ENCODE results near the gene NT5C2.
"Not testable (repeated sequence)": the region's sequence is repeated elsewhere in the genome, so short reads cannot be mapped to it uniquely, and the experiment has no call there.

NT5C2 gene

GRCh38 chr10:103191198-103191597 lies 1.9 kb downstream of the NT5C2 start:
- not testable (repeated sequence) for H3K27me3 Mint-ChIP-seq, DNase-seq, H3K9me3 Mint-ChIP-seq
- peak overlapping the region; percentile 99 for H3K4me3 Mint-ChIP-seq
- H3K36me3 Mint-ChIP-seq (ENCODE audit: low read depth), result peaks cover 39% of the 10 kb centered on the region
- H3K27ac Mint-ChIP-seq, result peak overlapping the region; percentile 98
- peaks cover 51% of the 10 kb centered on the region for H3K4me1 Mint-ChIP-seq (ENCODE audit: low read depth)

DNA sequence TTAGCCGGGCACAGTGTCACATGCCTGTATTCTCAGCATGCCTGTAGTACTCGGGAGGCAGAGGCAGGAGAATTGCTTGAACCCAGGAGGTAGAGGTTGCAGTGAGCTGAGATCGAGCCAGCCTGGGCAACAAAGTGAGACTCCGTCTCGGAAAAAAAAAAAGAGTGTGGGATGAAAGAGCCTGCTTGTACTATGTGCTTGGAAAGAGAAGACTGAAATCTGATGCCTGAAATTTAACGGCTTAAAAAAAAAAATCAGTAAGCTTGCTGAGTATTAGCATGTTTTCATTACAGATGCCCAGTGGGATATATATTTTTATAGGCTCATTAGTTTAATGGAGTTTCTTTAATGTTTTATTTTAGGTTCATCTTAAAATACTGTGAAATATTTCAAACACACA lies 4.2 kb downstream of the NT5C2 start:
- no peaks in the 10 kb centered on the region for H3K9me3 Mint-ChIP-seq
- H3K4me1 Mint-ChIP-seq (ENCODE audit: low read depth), result peaks cover 69% of the 10 kb centered on the region
- no peaks in the 10 kb centered on the region for H3K27me3 Mint-ChIP-seq
- no peak for DNase-seq
- peaks cover 50% of the 10 kb centered on the region for H3K36me3 Mint-ChIP-seq (ENCODE audit: low read depth)
- H3K27ac Mint-ChIP-seq, result no peak overlapping the region
- no peak overlapping the region for H3K4me3 Mint-ChIP-seq

- H3K27me3 Mint-ChIP-seq, result no peaks in the 10 kb centered on the region
- H3K27ac Mint-ChIP-seq, result no peak overlapping the region
- H3K36me3 Mint-ChIP-seq (ENCODE audit: low read depth), result peaks cover 49% of the 10 kb centered on the region
- H3K4me3 Mint-ChIP-seq, result no peak overlapping the region
- H3K4me1 Mint-ChIP-seq (ENCODE audit: low read depth), result peaks cover 70% of the 10 kb centered on the region
- H3K9me3 Mint-ChIP-seq, result no peaks in the 10 kb centered on the region
- DNase-seq, result no peak
Observed at GRCh38 chr10:103186128-103186527, 6.9 kb downstream of the NT5C2 start.

DNA sequence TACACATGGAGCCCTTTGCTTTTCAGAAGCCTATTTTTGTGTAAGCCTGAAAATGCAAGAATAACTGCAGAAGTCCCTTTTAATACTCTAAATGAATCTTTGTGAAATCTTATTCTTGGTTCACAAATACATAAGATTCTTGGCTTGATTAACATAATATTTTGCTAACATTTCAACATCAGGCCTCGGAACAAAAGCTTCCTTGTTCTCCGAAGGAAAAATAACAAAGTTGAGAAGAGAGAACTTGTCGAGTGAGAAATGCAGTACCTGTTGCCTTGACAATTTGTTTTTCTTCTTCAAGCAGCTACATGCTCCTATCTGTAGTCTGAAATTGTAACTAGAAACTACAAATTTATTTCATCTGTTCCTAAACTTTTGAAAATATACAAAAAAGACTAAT lies 8.5 kb downstream of the NT5C2 start:
- H3K27ac Mint-ChIP-seq, result no peak overlapping the region
- H3K9me3 Mint-ChIP-seq, result no peaks in the 10 kb centered on the region
- DNase-seq, result no peak
- no peaks in the 10 kb centered on the region for H3K27me3 Mint-ChIP-seq
- peaks cover 54% of the 10 kb centered on the region for H3K36me3 Mint-ChIP-seq (ENCODE audit: low read depth)
- H3K4me1 Mint-ChIP-seq (ENCODE audit: low read depth), result peaks cover 65% of the 10 kb centered on the region
- H3K4me3 Mint-ChIP-seq, result no peak overlapping the region

DNA sequence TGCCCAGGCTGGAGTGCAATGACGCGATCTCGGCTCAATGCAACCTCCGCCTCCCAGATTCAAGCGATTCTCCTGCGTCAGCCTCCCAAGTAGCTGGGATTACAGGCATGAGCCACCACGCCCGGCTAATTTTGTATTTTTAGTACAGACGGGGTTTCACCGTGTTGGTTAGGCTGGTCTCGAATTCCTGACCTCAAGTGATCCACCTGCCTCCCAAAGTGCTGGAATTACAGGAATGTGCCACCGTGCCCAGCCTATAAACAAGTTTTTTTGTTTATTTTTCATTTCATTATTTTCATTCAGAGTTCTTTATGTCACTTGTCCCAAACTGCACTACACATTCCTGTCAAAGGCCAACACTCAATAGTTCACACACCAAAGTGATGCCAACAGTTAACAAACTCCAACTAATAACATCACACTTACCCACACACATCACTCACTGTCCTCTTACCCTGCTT lies 9.1 kb downstream of the NT5C2 start:
- H3K27me3 Mint-ChIP-seq, H3K4me3 Mint-ChIP-seq, H3K27ac Mint-ChIP-seq, DNase-seq, H3K9me3 Mint-ChIP-seq: not testable (repeated sequence)
- Mint-ChIP-seq H3K36me3 (ENCODE audit: low read depth) (peaks cover 56% of the 10 kb centered on the region), H3K4me1 (ENCODE audit: low read depth) (peaks cover 65% of the 10 kb centered on the region)

DNA sequence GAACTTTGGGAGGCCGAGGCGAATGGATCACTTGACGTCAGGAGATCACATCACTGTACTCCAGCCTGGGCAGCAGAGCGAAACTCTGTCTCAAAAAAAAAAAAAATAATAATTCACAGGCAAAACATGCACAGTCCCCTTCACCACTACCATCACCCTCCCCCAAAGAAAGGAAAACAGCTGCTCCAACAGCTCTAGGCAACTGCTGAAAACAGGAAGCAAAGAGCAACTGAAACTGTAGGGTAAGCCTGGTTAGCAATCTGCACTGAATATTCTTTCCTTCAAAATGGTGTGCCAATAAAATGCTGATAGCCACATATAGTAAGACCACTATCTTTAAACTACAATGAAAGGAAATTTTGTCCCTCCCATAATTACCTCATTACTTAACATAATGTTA lies 11.8 kb downstream of the NT5C2 start:
- H3K4me1 Mint-ChIP-seq (ENCODE audit: low read depth), result peaks cover 49% of the 10 kb centered on the region
- no peak overlapping the region for H3K4me3 Mint-ChIP-seq
- DNase-seq, result no peak
- no peaks in the 10 kb centered on the region for H3K9me3 Mint-ChIP-seq
- no peaks in the 10 kb centered on the region for H3K27me3 Mint-ChIP-seq
- H3K36me3 Mint-ChIP-seq (ENCODE audit: low read depth), result peaks cover 61% of the 10 kb centered on the region
- peak overlapping the region; percentile 40 for H3K27ac Mint-ChIP-seq

DNA sequence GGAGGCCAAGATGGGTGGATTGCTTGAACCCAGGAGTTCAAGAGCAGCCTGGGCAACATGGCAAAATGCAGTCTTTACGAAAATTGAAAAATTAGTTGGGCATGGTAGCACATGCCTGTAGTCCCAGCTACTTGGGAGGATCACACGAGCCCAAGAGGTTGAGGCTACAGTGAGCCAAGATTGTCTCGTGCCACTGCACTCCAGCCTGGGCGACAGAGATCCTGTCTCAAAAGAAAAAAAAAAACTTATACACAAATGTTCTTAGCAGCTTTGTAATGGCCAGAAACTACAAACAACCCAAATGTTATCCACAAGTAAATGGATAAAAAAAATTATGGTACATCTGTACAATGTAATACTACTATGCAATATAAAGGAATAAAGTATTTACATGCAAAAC lies 12.6 kb downstream of the NT5C2 start:
- Mint-ChIP-seq H3K4me1 (ENCODE audit: low read depth) (peaks cover 42% of the 10 kb centered on the region), H3K36me3 (ENCODE audit: low read depth) (peaks cover 62% of the 10 kb centered on the region), H3K27ac (no peak overlapping the region), H3K27me3 (no peaks in the 10 kb centered on the region), H3K9me3 (no peaks in the 10 kb centered on the region), H3K4me3 (no peak overlapping the region)
- no peak for DNase-seq

- no peaks in the 10 kb centered on the region for H3K9me3 Mint-ChIP-seq
- peaks cover 20% of the 10 kb centered on the region for H3K4me1 Mint-ChIP-seq (ENCODE audit: low read depth)
- H3K27me3 Mint-ChIP-seq, result no peaks in the 10 kb centered on the region
- H3K4me3 Mint-ChIP-seq, result no peak overlapping the region
- no peak for DNase-seq
- H3K27ac Mint-ChIP-seq, result no peak overlapping the region
- peaks cover 76% of the 10 kb centered on the region for H3K36me3 Mint-ChIP-seq (ENCODE audit: low read depth)
Observed at GRCh38 chr10:103177123-103177522, 15.9 kb downstream of the NT5C2 start.

DNA sequence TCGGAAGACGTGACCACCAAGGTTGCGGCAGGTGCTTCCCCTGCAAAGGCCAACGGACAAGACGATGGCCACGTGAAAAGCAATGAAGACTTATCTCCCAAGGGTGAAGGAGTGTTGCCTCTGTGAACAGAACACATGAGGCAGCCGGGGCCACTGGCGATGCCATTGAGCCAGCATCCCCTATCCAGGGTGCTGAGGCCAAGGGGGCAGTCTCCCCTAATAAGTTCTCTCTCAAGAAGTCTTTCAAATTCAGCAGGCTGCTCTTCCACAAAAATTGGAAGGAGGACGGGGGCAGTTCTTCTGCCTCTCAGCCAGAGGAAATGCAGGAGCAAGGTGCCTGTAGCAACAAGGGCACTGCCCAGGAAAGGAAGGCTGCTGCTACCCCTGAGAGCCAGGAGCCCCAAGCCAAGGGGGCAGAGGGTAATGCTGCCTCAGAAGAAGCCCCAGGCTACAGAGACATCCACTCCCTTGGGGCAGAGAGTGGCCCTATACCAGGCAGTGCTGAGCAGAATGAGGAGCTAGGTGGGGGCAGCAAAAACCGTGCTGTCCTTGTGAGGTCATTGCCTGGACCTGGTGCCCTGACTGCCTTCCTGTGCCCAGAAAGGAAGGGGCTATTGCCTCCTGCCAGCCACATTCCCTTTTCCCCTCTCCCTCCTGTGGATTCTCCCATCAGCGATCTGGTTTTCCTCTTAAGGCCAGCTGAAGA lies 17.3 kb downstream of the NT5C2 start:
- H3K27ac Mint-ChIP-seq, result peak overlapping the region; percentile 30
- H3K36me3 Mint-ChIP-seq (ENCODE audit: low read depth), result peaks cover 72% of the 10 kb centered on the region
- H3K9me3 Mint-ChIP-seq, result no peaks in the 10 kb centered on the region
- peaks cover 10% of the 10 kb centered on the region for H3K4me1 Mint-ChIP-seq (ENCODE audit: low read depth)
- H3K27me3 Mint-ChIP-seq, result no peaks in the 10 kb centered on the region
- no peak for DNase-seq
- H3K4me3 Mint-ChIP-seq, result no peak overlapping the region

- not testable (repeated sequence) for H3K27ac Mint-ChIP-seq; H3K4me1 Mint-ChIP-seq (ENCODE audit: low read depth); DNase-seq; H3K27me3 Mint-ChIP-seq; H3K4me3 Mint-ChIP-seq; H3K9me3 Mint-ChIP-seq
- H3K36me3 Mint-ChIP-seq (ENCODE audit: low read depth), result peaks cover 63% of the 10 kb centered on the region
Observed at GRCh38 chr10:103174324-103174723, 18.7 kb downstream of the NT5C2 start.

GRCh38 chr10:103171278-103171677 lies 21.8 kb downstream of the NT5C2 start:
- Mint-ChIP-seq H3K27ac (no peak overlapping the region), H3K27me3 (no peaks in the 10 kb centered on the region), H3K36me3 (ENCODE audit: low read depth) (peaks cover 62% of the 10 kb centered on the region), H3K4me3 (no peak overlapping the region), H3K9me3 (no peaks in the 10 kb centered on the region), H3K4me1 (ENCODE audit: low read depth) (peaks cover 3% of the 10 kb centered on the region)
- no peak for DNase-seq

DNA sequence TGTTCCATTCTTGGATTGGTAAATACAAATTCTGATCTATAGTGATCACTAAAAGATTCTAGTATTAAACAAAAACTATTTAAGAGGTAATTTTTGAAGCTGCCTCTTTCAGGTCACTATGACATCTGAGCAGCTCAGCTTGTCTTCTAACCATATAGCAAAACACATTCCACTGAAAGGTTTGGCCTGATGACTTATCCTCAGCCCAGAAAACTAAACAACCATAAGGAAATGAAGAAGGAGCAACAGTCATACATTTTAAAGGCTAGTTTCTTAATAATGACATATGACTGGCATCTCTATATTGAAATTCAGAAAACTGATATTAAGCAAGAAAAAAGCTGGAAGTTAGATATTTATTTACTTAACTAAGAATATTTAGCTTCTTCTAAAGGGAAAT lies 24.6 kb downstream of the NT5C2 start:
- H3K4me1 Mint-ChIP-seq (ENCODE audit: low read depth), result peaks cover 3% of the 10 kb centered on the region
- no peak for DNase-seq
- H3K36me3 Mint-ChIP-seq (ENCODE audit: low read depth), result peaks cover 64% of the 10 kb centered on the region
- H3K27me3 Mint-ChIP-seq, result no peaks in the 10 kb centered on the region
- H3K9me3 Mint-ChIP-seq, result no peaks in the 10 kb centered on the region
- H3K27ac Mint-ChIP-seq, result no peak overlapping the region
- no peak overlapping the region for H3K4me3 Mint-ChIP-seq

GRCh38 chr10:103167554-103167953 lies 25.5 kb downstream of the NT5C2 start:
- H3K27ac Mint-ChIP-seq; H3K9me3 Mint-ChIP-seq; H3K4me1 Mint-ChIP-seq (ENCODE audit: low read depth); H3K4me3 Mint-ChIP-seq; DNase-seq; H3K27me3 Mint-ChIP-seq: not testable (repeated sequence)
- H3K36me3 Mint-ChIP-seq (ENCODE audit: low read depth), result peaks cover 64% of the 10 kb centered on the region

- Mint-ChIP-seq H3K9me3 (no peaks in the 10 kb centered on the region), H3K36me3 (ENCODE audit: low read depth) (peaks cover 67% of the 10 kb centered on the region), H3K4me1 (ENCODE audit: low read depth) (peaks cover 3% of the 10 kb centered on the region), H3K27me3 (no peaks in the 10 kb centered on the region), H3K4me3 (no peak overlapping the region), H3K27ac (no peak overlapping the region)
- no peak for DNase-seq
Observed at GRCh38 chr10:103166523-103166922, 26.5 kb downstream of the NT5C2 start.

- peaks cover 79% of the 10 kb centered on the region for H3K36me3 Mint-ChIP-seq (ENCODE audit: low read depth)
- not testable (repeated sequence) for H3K27ac Mint-ChIP-seq, H3K9me3 Mint-ChIP-seq
Observed at GRCh38 chr10:103163766-103164403, 29.2 kb downstream of the NT5C2 start.

More at GRCh38 chr10:103163766-103164403, 29.2 kb downstream of the NT5C2 start:
- H3K4me1 Mint-ChIP-seq (ENCODE audit: low read depth); DNase-seq; H3K4me3 Mint-ChIP-seq; H3K27me3 Mint-ChIP-seq: not testable (repeated sequence)
